HepG2 (cell line): ENCODE measurements around the gene MAP3K4. TPM values are rescaled to one million over a fixed set of nuclear protein-coding genes. Genes with fewer than 3 reads are reported as not detected.

Source experiments
- ATAC-seq: fragments of 200-7000 bp; cut with Tn5 transposase; 3 replicates; pipeline ENCODE4 v1.9.1; 2020; ENCODE audit warnings: mild to moderate bottlenecking, moderate library complexity
- BruUV-seq: library from RNA; stranded (reverse); fragments of 400-500 nt; replicated peaks from 2 replicates; lab custom pipeline; 2021; lab: Mats Ljungman, UMichigan
- CTCF ChIA-PET: fragments of 300-600 bp; formaldehyde crosslinking; extraction: SDS; loops from one replicate; lab custom pipeline; 2021; ENCODE audit warnings: low total read pairs, inconsistent platforms, low intra/inter-chr PET ratio; lab: Yijun Ruan, JAX
- POLR2A ChIA-PET: fragments of 350-600 bp; sonication (Branson Sonifier 250); formaldehyde crosslinking; loops from one replicate; lab custom pipeline; 2020; ENCODE audit warnings: antibody characterized with exemption, inconsistent platforms; lab: Yijun Ruan, JAX
- DNase-seq: peaks from one replicate; pipeline ENCODE4 v3.0.0-alpha.2; 2015; ENCODE audit warnings: low spot score
- FAIRE-seq: peaks from 3 replicates; lab custom pipeline; 2011; peaks lifted over from hg19 to GRCh38; lab: Jason Lieb, UNC
- H2AFZ ChIP-seq: one replicate; pipeline ENCODE4 v1.6.1; 2011; ENCODE audit warnings: low read length, inconsistent platforms
- H3K27ac ChIP-seq: fragments of 300-600 bp; 3 replicates; pipeline ENCODE4 v1.8.0; 2011; ENCODE audit warnings: mixed run types, mild to moderate bottlenecking, mixed read lengths, low read length, inconsistent platforms; ENCODE audit not compliant: insufficient read depth; ENCODE audit errors: extremely low read length
- H3K27me3 ChIP-seq, 2 experiments: fragments of 200-600 bp in 1 of 2; 2 replicates in 1 of 2; 3 replicates in 1 of 2; pipeline versions ENCODE4 v1.6.0 to v1.8.0; 2011; ENCODE audit warnings: low read length in 2 of 2, mild to moderate bottlenecking in 2 of 2, moderate library complexity in 2 of 2, inconsistent platforms in 1 of 2; ENCODE audit not compliant: insufficient read depth in 2 of 2, control insufficient read depth in 1 of 2
- H3K36me3 ChIP-seq, 2 experiments: fragments of 200-600 bp in 1 of 2; replicated peaks in 1 of 2; 2 replicates in 1 of 2; 3 replicates in 1 of 2; pipeline versions ENCODE4 v1.5.1 to v1.8.0; 2011; ENCODE audit warnings: low read length in 2 of 2, inconsistent platforms in 1 of 2; ENCODE audit not compliant: insufficient read depth in 2 of 2, control insufficient read depth in 1 of 2
- H3K4me1 ChIP-seq: 2 replicates; pipeline ENCODE4 v1.5.1; 2012; ENCODE audit warnings: low read length, inconsistent platforms; ENCODE audit not compliant: insufficient read depth
- H3K4me2 ChIP-seq: 2 replicates; pipeline ENCODE4 v1.6.0; 2011; ENCODE audit warnings: low read depth, low read length, inconsistent platforms
- H3K4me3 ChIP-seq, 3 experiments: fragments of 200-600 bp in 1 of 3; sonication (generic), shearing (Covaris generic) in 1 of 3; replicated peaks in 1 of 3; 2 replicates each; pipeline ENCODE4 v1.5.1; 2011 to 2016; ENCODE audit warnings: low read length in 3 of 3, inconsistent platforms in 2 of 3, low read depth in 2 of 3, mild to moderate bottlenecking in 2 of 3, control low read depth in 1 of 3, mixed read lengths in 1 of 3; ENCODE audit not compliant: insufficient read depth in 1 of 3
- H3K79me2 ChIP-seq: one replicate; pipeline ENCODE4 v1.6.1; 2011; ENCODE audit warnings: low read length, inconsistent platforms; ENCODE audit not compliant: insufficient read depth
- H3K9ac ChIP-seq: 2 replicates; pipeline ENCODE4 v1.6.0; 2011; ENCODE audit warnings: mild to moderate bottlenecking, low read depth, low read length, inconsistent platforms; ENCODE audit not compliant: insufficient read depth
- H3K9me3 ChIP-seq: 2 replicates; pipeline ENCODE4 v1.5.1; 2012; ENCODE audit warnings: mild to moderate bottlenecking, low read length
- H4K20me1 ChIP-seq: 2 replicates; pipeline ENCODE4 v1.6.0; 2011; ENCODE audit warnings: inconsistent platforms, mild to moderate bottlenecking, low read length, moderate library complexity; ENCODE audit not compliant: insufficient read depth
- GLI4 ChIP-seq: sonication (generic); formaldehyde crosslinking; IDR thresholded peaks from 2 replicates; pipeline ENCODE4 v1.5.1; 2020; ENCODE audit warnings: missing genetic modification reagents, mild to moderate bottlenecking, moderate library complexity, borderline replicate concordance
- IKZF1 ChIP-seq: fragments of 450-650 bp; IDR thresholded peaks from 2 replicates; pipeline ENCODE4 v1.7.1; 2016
- MED1 ChIP-seq: sonication (generic); formaldehyde crosslinking; IDR thresholded peaks from 2 replicates; pipeline ENCODE4 v1.4.0; 2020; ENCODE audit warnings: missing genetic modification reagents
- SIX1 ChIP-seq: sonication (generic); formaldehyde crosslinking; IDR thresholded peaks from 2 replicates; pipeline ENCODE4 v1.4.0; 2020; ENCODE audit warnings: missing genetic modification reagents, borderline replicate concordance
- TGIF2 ChIP-seq: IDR thresholded peaks from 2 replicates; pipeline ENCODE4 v1.6.1; 2016; ENCODE audit warnings: control low read depth, missing compliant biosample characterization
- ZNF225 ChIP-seq: sonication (generic); formaldehyde crosslinking; IDR thresholded peaks from 2 replicates; pipeline ENCODE4 v1.4.0; 2020; ENCODE audit warnings: mild to moderate bottlenecking, missing genetic modification reagents
- ZNF557 ChIP-seq: sonication (generic); formaldehyde crosslinking; IDR thresholded peaks from 2 replicates; pipeline ENCODE4 v1.4.0; 2020; ENCODE audit warnings: missing genetic modification reagents
- WGBS: methylation state at CpG from one replicate; pipeline ENCODE4 v1.1.6; 2017; ENCODE audit warnings: low lambda C conversion rate; 5-methylcytosine and 5-hydroxymethylcytosine counted together
- in situ Hi-C: cut with HindIII; loops from 2 replicates; pipeline ENCODE4 v1.10.0; 2017; ENCODE audit warnings: low pct_unique_long_range_greater_than_20kb; ENCODE audit not compliant: extremely low pct_ligation_motif_present
- intact Hi-C: fragments of 100-400 bp; cut with micrococcal nuclease; formaldehyde crosslinking; loops from one replicate; pipeline ENCODE4 v1.10.0; 2022; ENCODE audit not compliant: unreplicated experiment
- polyA plus RNA-seq, 8 experiments: library from polyadenylated mRNA; depleted of rRNA in 3 of 8; stranded (reverse) in 7 of 8; unstranded in 1 of 8; fragments of >200 nt; fragmentation: Illumina TruSeq in 4 of 8; extraction: Trizol in 4 of 8; gene quantifications; 2 replicates each; pipeline versions ENCODE4 v1.2.1 to v1.2.3, GENCODE V29; 2011 to 2016; ENCODE audit warnings: low read depth in 4 of 8, missing spikeins in 1 of 8, mixed read lengths in 1 of 8; ENCODE audit not compliant: insufficient read depth in 1 of 8
- total RNA-seq, 5 experiments: library from RNA; depleted of rRNA; stranded (reverse); fragments of >200 nt; fragmentation: Illumina TruSeq; extraction: Trizol; gene quantifications; 2 replicates each; pipeline ENCODE4 v1.2.3, GENCODE V29; 2016; ENCODE audit warnings: low read depth in 1 of 5
- TF ChIP-seq, protein P1 (sequence below): sonication (generic); formaldehyde crosslinking; IDR thresholded peaks from 2 replicates; pipeline ENCODE4 v1.5.0; 2020; ENCODE audit warnings: missing genetic modification reagents
- TF ChIP-seq, protein P2 (sequence below): sonication (generic); formaldehyde crosslinking; IDR thresholded peaks from 2 replicates; pipeline ENCODE4 v1.5.0; 2020; ENCODE audit warnings: mild to moderate bottlenecking, missing genetic modification reagents
- TF ChIP-seq, protein P3 (sequence below): sonication (generic); formaldehyde crosslinking; IDR thresholded peaks from 2 replicates; pipeline ENCODE4 v1.4.0; 2020; ENCODE audit warnings: missing genetic modification reagents

The MAP3K4 gene
- total and polyA plus RNA-seq, 2 of the 13 experiments (the other 11 are each of a cell fraction or from before 2014, with no cell fraction given), result 12.9 to 33.6 TPM

DNA sequence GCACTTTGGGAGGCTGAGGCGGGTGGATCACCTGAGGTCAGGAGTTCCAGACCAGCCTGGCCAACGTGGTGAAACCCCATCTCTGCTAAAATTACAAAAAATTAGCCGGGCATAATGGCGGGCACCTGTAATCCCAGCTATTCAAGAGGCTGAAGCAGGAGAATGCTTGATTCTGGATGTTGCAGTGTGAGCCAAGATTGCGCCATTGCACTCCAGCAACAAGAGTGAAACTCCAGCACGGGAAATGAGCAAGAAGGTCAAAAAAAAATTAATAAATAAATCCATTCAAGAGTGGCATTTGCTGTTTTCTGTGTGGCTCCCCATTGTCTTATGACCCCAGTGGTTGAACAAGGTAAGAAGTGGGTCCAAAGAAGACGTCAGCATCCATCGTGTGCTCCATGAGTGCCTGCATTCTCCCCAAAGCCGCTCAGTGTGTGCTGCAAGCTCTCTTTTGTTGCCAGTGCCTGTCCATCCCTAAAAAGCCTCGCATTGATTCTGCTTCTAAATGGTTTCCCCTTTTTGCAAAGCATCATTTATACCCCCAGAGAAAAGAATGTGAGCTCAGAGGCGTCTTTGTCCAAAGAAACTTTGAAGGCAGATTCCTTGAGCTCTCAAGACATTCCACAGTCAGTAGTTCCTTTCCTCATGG lies 38.8 kb upstream of the MAP3K4 start:
- Histone ChIP-seq H3K4me1 (no peaks in the 10 kb centered on the region), H3K9ac (no peak overlapping the region), H3K36me3 (no peaks in the 10 kb centered on the region), H3K27ac (no peak overlapping the region), H3K79me2 (no peaks in the 10 kb centered on the region), H4K20me1 (no peaks in the 10 kb centered on the region), H3K9me3 (no peaks in the 10 kb centered on the region), H3K27me3 (peaks cover 2 to 21% of the 10 kb centered on the region in 2 experiments; a peak in 3 of 5 replicates), H3K4me3 (no peak overlapping the region), H3K4me2 (no peak overlapping the region), H2AFZ (no peak overlapping the region)
- intact Hi-C loops, result no loop called here
- ATAC-seq (no peak), DNase-seq (no peak), FAIRE-seq (no peak)
- CTCF ChIA-PET, result no interaction called here
- no peak for TF ChIP-seq ZNF557
- in situ Hi-C loops, result no loop called here
- no TSS peak for BruUV-seq
- POLR2A ChIA-PET, result no interaction called here
- WGBS, result 25% methylated on average over 11 of the region's 11 CpGs

DNA sequence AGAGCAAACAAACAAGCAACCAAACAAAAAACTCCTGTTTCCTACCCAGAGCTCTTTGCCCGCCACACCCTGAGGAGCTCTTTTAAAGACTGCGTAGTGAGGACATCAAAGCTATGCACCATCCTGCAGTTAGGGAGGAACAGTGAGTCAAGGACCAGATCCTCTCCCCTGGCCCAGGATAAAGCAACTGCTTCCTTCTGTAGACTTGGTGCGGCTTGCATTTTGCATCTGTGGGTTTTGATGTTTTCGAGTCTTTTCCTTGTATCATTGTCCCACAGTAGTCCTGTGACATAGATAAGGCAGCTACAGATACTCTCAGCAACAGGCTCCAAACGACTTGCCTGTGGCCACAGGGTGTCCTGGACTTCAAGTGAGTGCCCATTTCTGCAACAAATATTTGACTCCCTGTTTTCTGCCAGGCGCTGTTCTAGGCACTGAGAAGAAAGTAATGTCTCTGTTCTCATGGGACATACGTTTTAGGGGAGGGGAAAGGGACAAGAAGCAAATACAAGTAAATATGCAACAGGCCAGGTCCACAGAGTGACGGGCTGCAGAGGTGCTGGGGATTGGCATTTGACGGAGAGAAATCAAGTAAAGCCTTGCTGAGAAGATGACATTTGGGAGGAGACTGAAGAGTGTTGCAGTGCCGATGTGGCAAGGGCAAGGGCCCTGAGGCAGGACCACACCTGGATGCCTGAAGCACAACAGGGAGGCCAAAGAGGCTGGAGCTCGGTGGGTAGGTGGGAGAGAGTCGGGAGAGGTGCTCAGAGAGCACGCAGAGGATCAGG lies 35.9 kb upstream of the MAP3K4 start:
- H3K27ac ChIP-seq, result no peak overlapping the region
- peaks cover 2 to 21% of the 10 kb centered on the region in 2 experiments; a peak in 3 of 5 replicates for H3K27me3 ChIP-seq
- no peaks in the 10 kb centered on the region for H3K36me3 ChIP-seq
- CTCF ChIA-PET, result no interaction called here
- BruUV-seq, result no TSS peak
- in situ Hi-C loops, result no loop called here
- intact Hi-C loops, result no loop called here
- H3K9me3 ChIP-seq, result no peaks in the 10 kb centered on the region
- H2AFZ ChIP-seq, result no peak overlapping the region
- no peak overlapping the region for H3K9ac ChIP-seq
- H3K4me1 ChIP-seq, result no peaks in the 10 kb centered on the region
- no peak overlapping the region for H3K4me2 ChIP-seq
- no peak overlapping the region for H3K4me3 ChIP-seq
- H3K79me2 ChIP-seq, result no peaks in the 10 kb centered on the region
- no peak for FAIRE-seq
- ATAC-seq, result no peak
- WGBS, result 39% methylated on average over 13 of the region's 13 CpGs
- no peak for DNase-seq
- H4K20me1 ChIP-seq, result no peaks in the 10 kb centered on the region
- POLR2A ChIA-PET, result no interaction called here
- TF ChIP-seq GLI4 (CRISPR knock-in tag), result no peak
- TF ChIP-seq ZNF225 (CRISPR knock-in tag), result no peak
- TF ChIP-seq, protein P1, sequence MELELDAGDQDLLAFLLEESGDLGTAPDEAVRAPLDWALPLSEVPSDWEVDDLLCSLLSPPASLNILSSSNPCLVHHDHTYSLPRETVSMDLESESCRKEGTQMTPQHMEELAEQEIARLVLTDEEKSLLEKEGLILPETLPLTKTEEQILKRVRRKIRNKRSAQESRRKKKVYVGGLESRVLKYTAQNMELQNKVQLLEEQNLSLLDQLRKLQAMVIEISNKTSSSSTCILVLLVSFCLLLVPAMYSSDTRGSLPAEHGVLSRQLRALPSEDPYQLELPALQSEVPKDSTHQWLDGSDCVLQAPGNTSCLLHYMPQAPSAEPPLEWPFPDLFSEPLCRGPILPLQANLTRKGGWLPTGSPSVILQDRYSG (CRISPR knock-in tag), result no peak
- TF ChIP-seq, protein P2, sequence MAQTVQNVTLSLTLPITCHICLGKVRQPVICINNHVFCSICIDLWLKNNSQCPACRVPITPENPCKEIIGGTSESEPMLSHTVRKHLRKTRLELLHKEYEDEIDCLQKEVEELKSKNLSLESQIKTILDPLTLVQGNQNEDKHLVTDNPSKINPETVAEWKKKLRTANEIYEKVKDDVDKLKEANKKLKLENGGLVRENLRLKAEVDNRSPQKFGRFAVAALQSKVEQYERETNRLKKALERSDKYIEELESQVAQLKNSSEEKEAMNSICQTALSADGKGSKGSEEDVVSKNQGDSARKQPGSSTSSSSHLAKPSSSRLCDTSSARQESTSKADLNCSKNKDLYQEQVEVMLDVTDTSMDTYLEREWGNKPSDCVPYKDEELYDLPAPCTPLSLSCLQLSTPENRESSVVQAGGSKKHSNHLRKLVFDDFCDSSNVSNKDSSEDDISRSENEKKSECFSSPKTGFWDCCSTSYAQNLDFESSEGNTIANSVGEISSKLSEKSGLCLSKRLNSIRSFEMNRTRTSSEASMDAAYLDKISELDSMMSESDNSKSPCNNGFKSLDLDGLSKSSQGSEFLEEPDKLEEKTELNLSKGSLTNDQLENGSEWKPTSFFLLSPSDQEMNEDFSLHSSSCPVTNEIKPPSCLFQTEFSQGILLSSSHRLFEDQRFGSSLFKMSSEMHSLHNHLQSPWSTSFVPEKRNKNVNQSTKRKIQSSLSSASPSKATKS, result no peak
- no peak for TF ChIP-seq MED1 (CRISPR knock-in tag)
- TF ChIP-seq IKZF1, result no peak
- TF ChIP-seq TGIF2 (CRISPR knock-in tag), result no peak
- TF ChIP-seq SIX1, result no peak
- TF ChIP-seq, protein P3, sequence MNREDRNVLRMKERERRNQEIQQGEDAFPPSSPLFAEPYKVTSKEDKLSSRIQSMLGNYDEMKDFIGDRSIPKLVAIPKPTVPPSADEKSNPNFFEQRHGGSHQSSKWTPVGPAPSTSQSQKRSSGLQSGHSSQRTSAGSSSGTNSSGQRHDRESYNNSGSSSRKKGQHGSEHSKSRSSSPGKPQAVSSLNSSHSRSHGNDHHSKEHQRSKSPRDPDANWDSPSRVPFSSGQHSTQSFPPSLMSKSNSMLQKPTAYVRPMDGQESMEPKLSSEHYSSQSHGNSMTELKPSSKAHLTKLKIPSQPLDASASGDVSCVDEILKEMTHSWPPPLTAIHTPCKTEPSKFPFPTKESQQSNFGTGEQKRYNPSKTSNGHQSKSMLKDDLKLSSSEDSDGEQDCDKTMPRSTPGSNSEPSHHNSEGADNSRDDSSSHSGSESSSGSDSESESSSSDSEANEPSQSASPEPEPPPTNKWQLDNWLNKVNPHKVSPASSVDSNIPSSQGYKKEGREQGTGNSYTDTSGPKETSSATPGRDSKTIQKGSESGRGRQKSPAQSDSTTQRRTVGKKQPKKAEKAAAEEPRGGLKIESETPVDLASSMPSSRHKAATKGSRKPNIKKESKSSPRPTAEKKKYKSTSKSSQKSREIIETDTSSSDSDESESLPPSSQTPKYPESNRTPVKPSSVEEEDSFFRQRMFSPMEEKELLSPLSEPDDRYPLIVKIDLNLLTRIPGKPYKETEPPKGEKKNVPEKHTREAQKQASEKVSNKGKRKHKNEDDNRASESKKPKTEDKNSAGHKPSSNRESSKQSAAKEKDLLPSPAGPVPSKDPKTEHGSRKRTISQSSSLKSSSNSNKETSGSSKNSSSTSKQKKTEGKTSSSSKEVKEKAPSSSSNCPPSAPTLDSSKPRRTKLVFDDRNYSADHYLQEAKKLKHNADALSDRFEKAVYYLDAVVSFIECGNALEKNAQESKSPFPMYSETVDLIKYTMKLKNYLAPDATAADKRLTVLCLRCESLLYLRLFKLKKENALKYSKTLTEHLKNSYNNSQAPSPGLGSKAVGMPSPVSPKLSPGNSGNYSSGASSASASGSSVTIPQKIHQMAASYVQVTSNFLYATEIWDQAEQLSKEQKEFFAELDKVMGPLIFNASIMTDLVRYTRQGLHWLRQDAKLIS, result no peak
